Measurements from ENCODE around the gene KEAP1.
A peak's percentile ranks its signal among the peaks of the same experiment; 100 is the strongest.

KEAP1 gene

DNA sequence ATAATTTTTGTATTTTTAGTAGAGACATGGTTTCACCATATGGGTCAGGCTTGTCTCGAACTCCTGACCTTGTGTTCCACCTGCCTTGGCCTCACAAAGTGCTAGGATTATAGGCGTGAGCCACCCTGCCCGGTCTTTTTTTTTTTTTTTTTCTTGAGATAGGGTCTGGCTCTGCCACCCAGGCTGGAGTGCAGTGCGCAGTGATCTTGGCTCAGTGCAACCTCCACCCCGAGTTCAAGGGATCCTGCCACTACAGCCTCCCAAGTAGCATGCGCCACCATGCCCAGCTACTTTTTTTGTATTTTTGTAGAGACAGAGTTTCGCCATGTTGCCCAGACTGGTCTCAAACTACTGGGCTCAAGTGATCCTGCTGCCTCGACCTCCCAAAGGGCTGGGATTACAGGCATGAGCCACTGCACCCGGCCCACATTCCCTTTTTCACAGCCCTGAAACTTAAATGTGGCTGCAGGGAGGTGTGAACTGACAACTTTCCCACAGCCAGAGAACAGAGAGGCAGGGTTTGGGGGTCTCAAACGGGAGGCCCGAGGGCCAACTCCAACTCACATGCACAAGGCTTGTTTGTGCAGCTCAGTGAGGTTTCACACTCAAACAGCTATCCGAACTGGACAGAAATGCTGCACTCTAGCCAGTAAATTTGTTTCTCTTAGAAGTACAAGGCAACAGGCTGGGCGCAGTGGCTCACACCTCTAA is 18.5 kb upstream of the KEAP1 start:
- DNase-seq = no peak

DNA sequence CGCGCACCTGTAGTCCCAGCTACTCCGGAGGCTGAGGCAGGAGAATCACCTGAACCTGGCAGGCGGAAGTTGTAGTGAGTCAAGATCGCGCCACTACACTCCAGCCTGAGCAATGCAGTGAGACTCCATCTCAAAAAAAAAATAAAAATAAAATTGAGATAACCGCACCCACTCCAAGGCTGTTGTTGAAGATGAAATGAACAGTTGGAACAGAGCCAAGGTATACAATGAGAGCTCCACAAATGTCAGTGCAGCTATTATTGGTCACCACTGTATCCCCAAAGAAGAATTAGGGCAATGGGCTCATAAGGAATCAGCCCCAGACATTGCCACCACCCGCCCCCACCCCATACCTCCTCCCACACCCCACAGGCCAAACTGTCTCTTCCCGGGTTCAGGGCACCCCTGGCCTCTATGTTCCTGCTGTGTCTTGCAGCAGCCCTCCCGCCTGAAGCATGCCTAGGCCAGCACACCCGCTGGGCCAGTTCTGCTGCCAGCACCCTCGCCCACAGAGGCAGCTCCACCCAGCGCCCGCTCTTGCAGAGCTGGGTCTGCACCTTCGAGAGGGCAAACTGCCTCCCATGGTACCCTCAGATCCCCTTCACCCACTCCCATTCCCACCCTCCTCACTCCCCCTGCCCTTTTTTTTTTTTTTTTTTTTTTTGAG is 17.6 kb upstream of the KEAP1 start:
- DNase-seq = no peak

DNA sequence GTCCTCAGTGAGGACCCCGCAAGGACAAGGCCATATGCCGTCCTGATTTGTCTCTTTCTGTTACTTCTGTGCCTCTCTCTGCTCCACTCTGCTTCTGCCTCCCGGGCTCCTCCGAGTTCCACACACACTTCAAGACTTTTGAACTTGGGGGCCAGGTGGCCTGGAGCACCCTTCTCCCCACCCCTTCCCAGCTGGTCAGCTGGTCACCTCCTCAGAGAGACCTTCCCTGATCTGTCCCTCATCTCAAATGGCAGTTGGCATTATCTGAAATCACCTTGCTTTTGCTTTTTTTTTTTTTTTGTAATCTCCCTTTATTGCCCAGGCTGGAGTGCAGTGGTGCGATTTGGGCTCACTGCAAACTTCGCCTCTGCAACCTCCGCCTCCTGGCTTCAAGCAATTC is 16.3 kb upstream of the KEAP1 start:
- DNase-seq = no peak

DNA sequence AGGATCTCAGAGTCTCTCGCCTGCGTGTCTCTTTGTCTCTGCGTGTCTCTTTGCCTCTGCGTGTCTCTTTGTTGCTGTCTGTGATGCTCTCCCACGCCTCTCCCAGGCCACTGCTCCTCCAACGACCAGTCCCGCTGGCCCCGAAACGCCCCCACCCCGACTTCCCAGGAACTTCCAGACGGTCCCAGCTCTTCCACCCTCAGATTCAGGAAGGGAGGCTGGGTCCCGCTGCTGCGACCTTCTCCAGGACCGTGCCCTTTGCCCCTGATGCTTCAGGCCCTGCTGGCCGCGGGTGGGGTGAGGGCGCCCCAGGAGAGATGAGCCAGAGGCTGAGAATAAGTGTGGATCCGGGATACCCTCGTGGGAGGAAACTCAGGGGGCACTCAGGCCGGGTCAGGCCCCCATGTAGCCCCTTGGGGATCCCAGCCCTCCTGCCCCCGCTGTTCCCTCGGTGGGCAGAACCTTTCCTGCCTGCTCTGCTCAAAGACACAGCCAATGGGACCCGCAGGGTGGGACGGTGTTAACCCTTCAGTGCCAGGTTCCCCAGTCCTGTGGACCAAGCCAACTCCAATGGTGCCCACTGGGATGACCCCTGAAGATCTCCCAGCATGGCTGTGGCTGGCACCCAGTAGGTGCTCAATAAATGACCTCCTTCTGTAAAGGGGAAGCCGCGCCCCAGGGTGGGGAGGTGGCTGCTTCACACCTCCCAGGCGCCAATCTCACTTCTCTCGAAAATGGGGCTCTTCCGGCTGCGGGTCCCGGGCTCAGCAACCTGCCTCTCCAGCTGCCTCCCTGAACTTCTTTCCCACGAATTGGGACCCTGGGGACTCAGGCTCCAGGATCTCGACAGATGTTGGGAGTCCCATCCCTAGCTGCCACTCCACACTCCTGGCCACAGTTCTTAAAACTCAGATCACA is 15.5 kb upstream of the KEAP1 start:
- no peak for DNase-seq

DNA sequence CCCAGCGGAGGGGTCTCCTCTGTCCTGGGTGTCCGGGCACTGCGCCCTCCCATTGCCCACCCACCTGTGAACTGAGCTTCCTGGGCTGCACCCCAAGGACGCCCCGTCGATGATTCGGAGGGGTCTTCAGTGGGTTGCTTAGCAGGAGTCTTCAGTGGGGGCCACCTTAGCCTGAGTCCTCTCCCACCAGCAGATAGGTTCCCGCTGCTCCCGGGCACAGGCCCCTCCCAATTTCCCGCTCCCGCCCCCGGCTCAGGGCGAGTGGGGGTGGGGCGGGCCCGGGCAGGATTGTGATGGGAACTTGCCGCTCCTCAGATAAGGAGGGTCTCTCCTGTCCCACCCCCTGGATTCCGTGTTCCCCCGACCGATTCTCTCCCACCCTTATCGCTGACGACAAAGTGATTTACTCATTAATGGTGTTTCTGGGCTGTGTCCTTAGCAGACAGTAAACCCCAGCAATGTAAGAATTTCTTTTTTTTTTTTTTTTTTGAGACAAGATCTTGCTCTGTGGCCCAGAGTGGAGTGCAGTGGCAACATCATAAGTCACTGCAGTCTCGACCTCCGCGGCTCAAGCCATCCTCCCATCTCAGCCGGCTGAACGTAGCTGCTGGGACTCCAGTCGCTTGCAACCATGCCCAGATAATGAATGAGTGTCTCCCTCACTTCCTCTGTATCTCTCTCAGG is 14.7 kb upstream of the KEAP1 start:
- no peak for DNase-seq

DNA sequence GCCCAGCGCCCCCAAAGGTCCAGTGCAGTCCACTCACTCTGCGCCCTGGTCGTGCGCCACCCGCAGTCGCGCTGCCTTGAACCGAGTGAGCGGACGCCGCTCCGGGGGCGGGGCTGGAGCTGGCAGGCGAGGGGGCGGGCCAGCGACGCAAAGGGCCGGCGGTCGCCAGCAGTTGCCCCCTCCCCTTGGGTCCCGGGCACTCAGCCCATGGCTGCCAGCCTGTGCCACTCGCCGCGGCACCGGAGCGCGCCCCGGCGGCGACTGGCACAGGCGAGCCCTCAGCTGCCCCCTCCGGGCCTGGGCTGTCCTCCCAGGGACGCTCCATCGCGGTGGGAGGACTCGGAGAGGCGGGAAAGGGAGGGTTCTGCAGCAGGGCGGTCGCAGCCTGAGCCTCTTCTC is 14.2 kb upstream of the KEAP1 start, which contains the start of gene S1PR5:
Gene S1PR5 (minus strand): TSS at position 87 of the 399 bp plus-strand sequence. CDS start 2,436 bp downstream, outside the sequence.
- no peak for DNase-seq

DNA sequence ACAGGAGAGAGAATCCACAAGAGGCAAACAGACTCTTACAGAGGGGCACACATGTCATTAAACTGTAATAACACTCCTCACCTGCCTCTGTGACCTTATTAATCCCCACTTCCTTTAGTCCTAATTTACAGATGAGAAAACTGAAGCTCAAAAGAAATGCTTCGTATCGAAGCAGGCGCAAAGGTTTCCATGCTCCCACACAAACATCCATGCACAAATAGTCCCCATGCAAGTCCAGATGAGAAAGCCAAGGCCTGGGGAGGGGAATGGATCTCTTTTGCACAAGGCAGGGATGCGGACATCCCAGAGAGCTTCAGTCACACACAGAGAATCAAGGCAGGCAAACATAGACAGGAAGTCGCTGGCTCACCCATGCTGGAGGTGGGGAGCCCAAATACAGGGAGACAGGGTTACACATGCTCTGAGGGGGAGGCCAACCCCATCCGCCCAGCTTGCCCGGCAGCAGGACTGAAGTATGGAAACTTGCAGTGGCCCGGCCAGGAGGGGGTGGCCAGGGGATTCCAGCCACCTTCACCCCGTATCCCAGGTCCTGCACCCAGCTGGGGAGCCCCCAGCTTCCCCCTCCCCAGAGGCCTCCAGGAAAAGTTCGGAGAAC is 13.6 kb upstream of the KEAP1 start:
- no peak for DNase-seq

DNA sequence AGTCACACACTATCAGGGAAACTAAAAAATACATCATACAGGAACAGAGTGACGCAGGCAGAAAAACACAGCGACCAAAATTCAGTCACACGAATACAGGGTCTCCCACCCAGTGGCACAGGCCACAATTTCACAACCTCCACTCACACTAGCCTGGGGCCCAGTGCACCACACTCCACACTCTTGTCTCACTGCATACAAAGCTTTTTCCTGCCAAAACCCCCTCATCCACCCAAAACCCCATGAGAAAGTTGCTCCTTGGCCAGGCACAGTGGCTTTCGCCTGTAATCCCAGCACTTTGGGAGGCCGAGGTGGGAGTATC is 12.9 kb upstream of the KEAP1 start:
- DNase-seq = no peak

DNA sequence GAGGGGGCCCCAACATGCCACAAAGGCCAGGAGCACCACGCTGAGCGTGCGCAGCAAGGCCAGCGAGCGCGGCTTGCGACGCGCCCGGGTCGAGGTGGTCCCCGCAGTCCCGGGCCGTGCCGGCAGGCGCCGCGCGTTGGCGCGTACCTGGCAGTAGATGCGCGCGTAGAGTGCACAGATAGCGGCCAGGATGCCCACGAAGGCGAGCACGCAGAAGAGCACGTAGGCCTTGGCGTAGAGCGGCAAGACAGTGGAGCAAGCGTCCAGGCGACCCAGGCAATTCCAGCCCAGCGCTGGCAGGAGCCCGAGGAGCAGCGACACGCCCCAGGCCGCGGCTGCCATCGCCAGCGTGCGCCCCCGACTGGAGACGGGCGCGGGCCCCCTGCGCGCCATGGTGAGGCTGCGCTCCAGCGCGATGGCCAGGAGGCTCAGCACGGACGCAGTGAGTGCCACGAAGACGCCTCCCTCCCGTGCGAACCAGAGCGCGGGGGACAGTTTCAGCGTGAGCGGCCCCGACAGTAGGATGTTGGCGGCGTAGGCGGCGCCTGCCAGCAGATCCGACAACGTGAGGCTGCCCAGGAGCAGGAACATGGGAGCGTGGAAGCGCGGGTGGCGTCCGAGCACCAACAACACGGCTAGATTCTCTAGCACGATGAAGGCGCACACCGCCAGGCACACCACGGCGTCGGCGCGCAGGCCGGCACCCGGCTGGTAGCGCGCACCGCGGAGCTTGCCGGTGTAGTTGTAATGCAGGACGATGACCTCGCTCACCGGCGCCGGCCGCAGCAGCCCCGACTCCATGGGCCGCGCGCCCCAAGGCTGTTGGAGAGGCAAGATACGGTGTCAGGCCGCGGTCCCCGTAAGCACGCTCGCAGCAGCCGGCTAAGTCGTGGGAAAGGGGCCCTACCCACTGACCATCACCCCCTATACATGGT is 11.3 kb upstream of the KEAP1 start:
- DNase-seq = peak; percentile 53

DNA sequence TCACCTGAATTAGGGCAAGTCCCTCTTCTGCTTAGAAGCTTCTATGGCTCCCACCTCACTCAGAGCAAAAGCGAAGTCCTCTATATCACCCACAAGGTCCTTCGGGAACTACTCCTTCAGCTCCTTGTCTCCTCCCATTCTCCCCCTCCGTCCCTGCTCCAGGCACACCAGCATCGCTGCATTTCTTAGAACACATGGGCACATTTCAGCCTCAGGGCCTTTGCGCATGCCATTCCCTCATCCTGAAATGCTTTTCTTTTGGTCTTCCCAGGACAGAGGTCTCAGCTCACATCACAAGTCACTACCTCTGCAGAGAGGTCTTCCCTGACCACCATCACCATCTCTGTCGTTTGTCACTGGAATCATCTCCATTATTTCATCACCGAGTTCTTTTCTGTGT is 10.1 kb upstream of the KEAP1 start:
- no peak for DNase-seq

DNA sequence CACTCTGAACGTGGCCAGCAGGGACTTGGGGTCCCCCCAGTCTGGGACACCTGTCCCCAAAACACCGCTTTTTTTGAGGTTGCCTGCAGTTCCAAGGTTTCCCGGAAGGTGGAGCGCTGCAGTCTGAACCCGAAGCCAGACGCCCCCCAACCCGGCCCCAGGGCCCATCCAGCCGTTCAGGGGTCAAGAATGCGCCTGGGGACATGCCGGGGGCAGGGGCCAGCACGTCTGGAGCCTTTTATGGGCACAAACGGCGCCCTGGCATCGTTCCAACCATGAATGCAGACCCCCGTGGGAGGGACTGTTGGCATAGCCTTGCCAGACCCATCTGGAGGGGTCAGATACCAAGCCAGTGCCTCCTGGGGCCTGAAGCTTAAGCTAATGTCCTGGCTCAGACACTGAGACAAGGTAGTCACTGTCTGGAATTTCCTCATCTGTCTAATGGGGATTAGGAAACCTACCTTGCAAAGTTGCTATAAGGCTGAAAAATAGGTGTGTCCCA is 7.2 kb upstream of the KEAP1 start:
- DNase-seq = peak; percentile 65

DNA sequence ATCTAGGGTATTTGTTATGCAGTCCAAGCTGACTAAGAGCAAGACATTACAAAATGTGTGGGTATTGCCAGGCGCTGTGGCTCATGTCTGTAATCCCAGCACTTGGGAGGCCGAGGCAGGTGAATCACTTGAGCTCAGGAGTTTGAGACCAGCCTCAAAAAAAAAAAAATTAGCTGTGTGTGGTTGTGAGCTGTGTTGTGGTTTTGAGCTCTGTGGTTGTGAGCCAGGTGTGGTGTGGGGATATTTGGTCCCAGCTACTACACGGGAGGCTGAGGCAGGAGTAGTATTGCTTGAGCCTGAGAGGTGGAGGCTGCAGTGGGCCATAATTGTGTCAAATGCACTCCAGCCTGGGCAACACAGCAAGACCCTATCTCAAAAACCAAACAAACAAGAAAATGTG is 5.6 kb upstream of the KEAP1 start:
- no peak for DNase-seq

DNA sequence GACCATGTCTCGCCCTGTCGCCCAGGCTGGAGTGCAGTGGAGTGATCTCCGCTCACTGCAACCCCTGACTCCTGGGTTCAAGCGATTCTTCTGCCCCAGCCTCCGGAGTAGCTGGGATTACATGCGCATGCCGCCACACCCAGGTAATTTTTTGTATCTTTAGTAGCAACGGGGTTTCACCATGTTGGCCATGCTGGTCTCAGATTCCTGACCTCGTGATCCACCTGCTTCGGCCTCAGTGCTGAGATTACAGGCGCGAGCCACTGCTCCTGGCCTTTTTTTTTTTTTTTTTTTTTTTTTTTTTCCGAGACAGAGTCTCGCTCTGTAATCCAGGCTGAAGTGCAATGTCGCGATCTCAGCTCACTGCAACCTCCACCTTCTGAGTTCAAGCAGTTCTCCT is 4.9 kb upstream of the KEAP1 start:
- no peak for DNase-seq

DNA sequence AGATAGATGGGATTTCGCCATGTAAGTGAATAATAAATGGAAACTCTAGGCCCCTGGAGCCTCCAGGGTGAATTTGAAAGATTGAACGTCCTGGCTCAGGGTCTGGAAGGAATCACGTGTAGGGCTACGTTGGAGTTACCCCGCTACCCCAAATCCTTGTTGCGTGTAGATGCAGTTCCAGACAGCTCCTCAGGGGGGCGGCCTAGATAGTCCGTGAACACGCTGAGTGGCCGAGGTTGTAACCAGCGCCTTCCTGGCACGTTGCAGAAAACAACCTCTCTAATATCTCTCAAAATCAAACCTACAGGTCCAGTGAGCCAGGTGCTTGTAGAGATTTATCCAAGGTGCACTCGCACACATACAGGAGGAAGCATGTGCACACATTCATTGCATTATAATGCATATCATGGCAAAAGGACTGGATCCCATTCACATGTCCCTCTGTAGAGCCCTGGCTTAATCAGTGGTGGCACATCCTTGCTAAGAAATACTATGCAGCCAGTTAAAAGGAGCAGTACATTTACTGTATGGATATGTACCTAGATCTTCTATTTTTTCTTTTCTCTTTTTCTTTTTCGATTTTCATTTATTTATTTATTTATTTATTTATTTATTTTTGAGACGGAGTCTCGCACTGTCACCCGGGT is 2.5 kb upstream of the KEAP1 start:
- peak; percentile 85 for DNase-seq

DNA sequence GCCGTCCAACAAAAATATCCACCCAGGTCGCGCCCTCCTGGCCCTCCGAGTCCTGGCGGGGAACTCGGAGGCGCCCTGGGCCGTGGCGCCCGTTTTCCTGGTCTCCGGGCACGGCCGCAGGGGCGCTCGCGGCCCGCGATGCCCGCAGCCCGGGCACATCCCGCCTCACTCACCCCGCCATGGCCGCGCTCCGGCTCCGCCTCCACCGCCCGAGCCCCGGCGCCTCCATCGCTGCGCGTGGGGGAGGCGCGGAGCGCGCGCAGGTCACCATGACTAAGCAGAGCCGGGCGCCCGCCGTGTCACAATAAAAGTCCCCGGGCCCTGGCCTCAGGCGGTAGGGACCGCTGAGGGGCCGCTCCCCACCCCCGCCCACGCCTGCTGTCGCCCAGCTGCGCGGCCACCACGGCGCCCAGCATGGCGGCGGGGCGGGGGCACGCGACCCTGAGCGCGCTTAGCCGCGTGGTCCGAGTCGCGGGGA is 593 bp downstream of the KEAP1 start:
- peak; percentile 91 for DNase-seq

DNA sequence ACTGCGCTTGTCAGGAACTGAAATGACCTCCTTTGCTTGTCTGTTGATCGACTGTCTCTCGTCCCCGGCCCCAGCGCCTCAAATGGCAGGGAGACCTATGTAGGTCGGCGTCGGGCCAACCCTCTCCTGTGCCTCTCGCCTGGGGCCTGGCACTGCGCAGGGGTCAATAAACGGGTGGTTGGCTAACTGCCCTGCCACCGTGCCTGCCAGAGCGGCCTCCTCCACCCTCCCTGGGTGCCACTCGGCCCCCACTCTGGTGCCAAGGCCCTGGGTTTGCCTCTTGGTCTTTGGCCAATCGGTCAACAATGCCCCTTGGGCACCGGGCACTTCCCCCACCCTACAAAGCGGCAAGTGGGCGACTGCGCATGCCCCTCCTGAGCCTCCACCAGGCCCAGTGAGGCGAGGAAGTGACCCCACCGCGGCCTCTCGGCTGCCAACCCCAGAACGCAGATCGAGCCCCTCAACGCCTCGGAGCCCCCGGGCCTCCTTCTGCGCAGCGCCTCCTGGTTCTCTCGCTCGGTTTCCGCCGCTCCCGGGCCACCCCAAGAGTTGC is 1.1 kb downstream of the KEAP1 start:
- DNase-seq = peak; percentile 57

DNA sequence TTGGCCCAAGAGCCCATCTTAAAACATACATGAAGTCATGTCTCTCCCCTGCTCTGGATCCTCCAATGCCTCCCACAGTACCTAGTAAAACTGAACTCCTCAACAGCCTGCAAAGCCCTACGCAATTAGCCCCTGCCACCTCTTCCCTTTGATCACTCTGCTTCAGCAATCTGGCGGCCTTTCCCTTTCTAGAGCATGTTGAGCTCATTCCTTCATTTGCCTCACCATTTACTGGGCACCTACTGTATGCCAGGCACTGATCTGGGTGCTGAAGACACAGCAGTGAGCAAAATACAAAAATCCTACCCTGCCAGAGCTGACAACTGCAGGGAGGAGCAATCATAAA is 2.9 kb downstream of the KEAP1 start:
- DNase-seq = no peak

DNA sequence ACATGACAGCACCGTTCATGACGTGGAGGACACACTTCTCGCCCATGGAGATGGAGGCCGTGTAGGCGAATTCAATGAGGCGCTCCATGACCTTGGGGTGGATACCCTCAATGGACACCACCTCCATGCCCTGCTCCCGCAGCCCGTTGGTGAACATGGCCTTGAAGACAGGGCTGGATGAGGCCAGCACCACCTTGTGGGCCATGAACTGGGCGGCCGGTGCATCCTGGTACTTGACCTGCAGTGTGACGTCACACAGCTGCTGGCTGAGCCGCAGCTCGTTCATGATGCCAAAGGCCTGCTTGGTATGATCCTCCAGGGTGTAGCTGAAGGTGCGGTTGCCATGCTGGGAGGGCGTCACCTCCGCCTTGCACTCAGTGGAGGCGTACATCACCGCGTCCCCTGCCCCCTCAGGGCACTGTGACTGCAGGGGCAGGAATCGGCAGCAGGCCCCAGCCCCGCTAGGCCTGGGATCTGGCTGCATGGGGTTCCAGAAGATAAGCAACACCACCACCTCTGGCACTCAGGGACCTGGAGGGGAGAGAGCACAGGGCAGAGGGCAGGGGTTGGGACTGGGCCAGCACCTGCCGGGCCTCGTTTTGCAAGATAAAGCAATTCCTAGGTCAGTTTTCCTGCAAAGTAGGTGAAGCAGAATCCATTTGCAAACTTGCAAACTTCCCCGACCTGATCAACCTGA is 3.5 kb downstream of the KEAP1 start:
- no peak for DNase-seq

DNA sequence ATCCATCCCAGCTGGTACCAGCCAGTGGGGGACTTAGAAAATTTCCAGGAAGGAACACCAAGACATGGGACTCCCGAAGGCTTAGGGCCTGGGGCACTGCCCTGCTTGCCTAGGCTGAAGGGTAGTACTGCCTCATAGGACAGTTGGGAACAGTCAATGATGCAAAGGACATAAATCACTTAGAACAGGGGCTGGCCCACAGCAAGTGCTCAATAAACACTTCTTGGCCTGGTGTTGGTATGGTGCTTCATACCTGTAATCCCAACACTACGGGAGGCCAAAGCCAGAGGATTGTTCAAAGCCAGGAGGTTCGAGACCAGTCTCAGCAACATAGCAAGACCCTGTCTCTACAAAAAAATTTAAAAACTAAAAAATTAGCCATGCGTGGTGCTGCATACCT is 5.8 kb downstream of the KEAP1 start:
- DNase-seq = no peak

All from stimulated activated CD4-positive, alpha-beta T cell treated with anti-CD3 and anti-CD28 coated beads, Interleukin-4, amount 100 ng/mL, for 1 hour (primary cell).